Measurements from ENCODE around the gene RPS6KB2. TPM values are rescaled to one million over a fixed set of nuclear protein-coding genes. Genes with fewer than 3 reads are reported as not detected.

RPS6KB2 gene
- total and polyA plus RNA-seq, 2 donors (not counting 3 experiments of a cell fraction or from before 2014, with no cell fraction given), result 53.8 to 60.0 TPM

GRCh38 chr11:67409261-67409666, 19.0 kb upstream of the RPS6KB2 start:
- FAIRE-seq (no peak), DNase-seq (ENCODE audit: low read depth, low spot score) (no peak)
- no peaks in the 10 kb centered on the region for H3K9me3 ChIP-seq (replicated peaks; ENCODE audit: control insufficient read depth, insufficient read depth, low read length)
- H3K4me1 ChIP-seq (ENCODE audit: control insufficient read depth, extremely low read depth, insufficient read depth, low read length), result no peaks in the 10 kb centered on the region
- no peak overlapping the region for H3K4me2 ChIP-seq (ENCODE audit: insufficient read depth, low read length)
- peaks cover 0 to 4% of the 10 kb centered on the region in 2 experiments for H3K27me3 ChIP-seq (ENCODE audit: control insufficient read depth in 2 of 2, insufficient read depth in 2 of 2, low read length in 2 of 2)
- H4K20me1 ChIP-seq (replicated peaks; ENCODE audit: control insufficient read depth, extremely low read depth, insufficient read depth, low read length), result no peaks in the 10 kb centered on the region
- no peak overlapping the region for H3K4me3 ChIP-seq (replicated peaks in 1 of 3; ENCODE audit: insufficient read depth in 1 of 3, low read depth in 1 of 3, low read length in 3 of 3)
- H3K9ac ChIP-seq (replicated peaks; ENCODE audit: extremely low read depth, insufficient read depth, low read length), result no peak overlapping the region
- H3K36me3 ChIP-seq (ENCODE audit: control insufficient read depth in 2 of 2, extremely low read depth in 1 of 2, insufficient read depth in 2 of 2, low read length in 2 of 2), result no peaks in the 10 kb centered on the region
- TF ChIP-seq MYC (IDR thresholded peaks at IDR 0.05; ENCODE audit: low read depth, low read length) (no peak), POLR2A (IDR thresholded peaks at IDR 0.05; ENCODE audit: low read depth, low read length) (no peak), FOS (IDR thresholded peaks at IDR 0.05; ENCODE audit: borderline replicate concordance, insufficient read depth, low read length) (no peak), JUN (IDR thresholded peaks at IDR 0.05; ENCODE audit: borderline replicate concordance, insufficient read depth, insufficient read length, low read depth) (no peak), CTCF (IDR thresholded peaks at IDR 0.05; ENCODE audit: extremely low read depth in 1 of 2, insufficient read depth in 1 of 2, low read depth in 1 of 2, low read length in 2 of 2) (no peak), GATA2 (IDR thresholded peaks at IDR 0.05; ENCODE audit: insufficient read depth, insufficient read length, low read depth, low read length) (no peak), EZH2 (IDR thresholded peaks at IDR 0.05; ENCODE audit: borderline replicate concordance, low read depth, low read length, severe bottlenecking) (no peak), POLR2AphosphoS5 (IDR thresholded peaks at IDR 0.05; ENCODE audit: insufficient read depth, low read depth, low read length) (no peak), MAX (IDR thresholded peaks at IDR 0.05; ENCODE audit: insufficient read depth, insufficient read length) (no peak)
- ChIA-PET CTCF (no interaction called here), POLR2A (no interaction called here)
- no peaks in the 10 kb centered on the region for H3K9me1 ChIP-seq (replicated peaks; ENCODE audit: control insufficient read depth, extremely low read depth, insufficient read depth, low read length)
- no TSS peak for BruUV-seq (replicated peaks)
- H3K79me2 ChIP-seq (ENCODE audit: control insufficient read depth, insufficient read depth, low read length), result no peaks in the 10 kb centered on the region
- intact Hi-C loops (cut with micrococcal nuclease) (no loop called here), dilution Hi-C loops (cut with MboI; ENCODE audit: extremely low pct_ligation_motif_present, low sequenced_read_pairs) (no loop called here)
- H2AFZ ChIP-seq (ENCODE audit: low read depth, low read length), result no peak overlapping the region
- H3K27ac ChIP-seq (ENCODE audit: insufficient read depth, low read depth, low read length), result no peak overlapping the region

Data from endothelial cell of umbilical vein (primary cell).